K562 (cell line): Measurements from ENCODE around the gene ODAD4. TPM values are rescaled to one million over a fixed set of nuclear protein-coding genes. Genes with fewer than 3 reads are reported as not detected.
A peak's percentile ranks its signal among the peaks of the same experiment; 100 is the strongest.

ENCODE experiments used
- ARID1B ChIP-seq: fragments of 450-650 bp; IDR thresholded peaks from 2 replicates; pipeline ENCODE4 v1.6.1; 2016; ENCODE audit warnings: antibody characterized with exemption, mild to moderate bottlenecking, inconsistent platforms
- KLF16 ChIP-seq: IDR thresholded peaks from 2 replicates; pipeline ENCODE4 v1.6.1; 2016; ENCODE audit warnings: antibody characterized with exemption
- MTA3 ChIP-seq: fragments of 450-650 bp; formaldehyde crosslinking; IDR thresholded peaks from 2 replicates; pipeline ENCODE4 v1.6.1; 2017; ENCODE audit warnings: mild to moderate bottlenecking, borderline replicate concordance
- NFYB ChIP-seq: IDR thresholded peaks from 2 replicates; pipeline ENCODE4 v1.6.1; 2011; ENCODE audit warnings: mild to moderate bottlenecking, moderate library complexity; ENCODE audit not compliant: insufficient read length; ENCODE audit errors: extremely low read depth
- PHF20 ChIP-seq: fragments of 450-650 bp; IDR thresholded peaks from 2 replicates; pipeline ENCODE4 v1.6.1; 2018; ENCODE audit not compliant: partially characterized antibody
- POLR2H ChIP-seq: IDR thresholded peaks from 2 replicates; pipeline ENCODE4 v1.6.1; 2016; ENCODE audit warnings: missing genetic modification characterization, low read depth, mild to moderate bottlenecking, control low read depth, missing compliant biosample characterization, moderate library complexity
- RERE ChIP-seq: sonication (generic); formaldehyde crosslinking; IDR thresholded peaks from 2 replicates; pipeline ENCODE4 v1.8.0; 2023; ENCODE audit warnings: missing genetic modification reagents, mild to moderate bottlenecking, borderline replicate concordance
- SOX6 ChIP-seq: fragments of 450-650 bp; IDR thresholded peaks from 2 replicates; pipeline ENCODE4 v1.6.1; 2014; ENCODE audit warnings: mild to moderate bottlenecking
- TRIM24 ChIP-seq, 2 experiments: fragments of 450-650 bp; IDR thresholded peaks; 2 replicates each; pipeline ENCODE4 v1.6.1; 2016
- ZBTB26 ChIP-seq: fragments of 450-650 bp; formaldehyde crosslinking; IDR thresholded peaks from 2 replicates; pipeline ENCODE4 v1.4.0; 2022; ENCODE audit warnings: missing genetic modification characterization
- ZNF140 ChIP-seq: fragments of 250-450 bp; sonication (Bioruptor Pico); IDR thresholded peaks from 2 replicates; pipeline ENCODE4 v1.8.0; 2021; ENCODE audit warnings: moderate library complexity, mild to moderate bottlenecking, inconsistent platforms
- ZNF609 ChIP-seq: sonication (generic); formaldehyde crosslinking; IDR thresholded peaks from 2 replicates; pipeline ENCODE4 v1.8.1; 2023; ENCODE audit warnings: missing genetic modification reagents, mild to moderate bottlenecking, borderline replicate concordance
- ZNF639 ChIP-seq, 2 experiments: fragments of 200-800 bp in 1 of 2; sonication (Bioruptor generic) in 1 of 2; sonication (generic) in 1 of 2; formaldehyde crosslinking in 1 of 2; IDR thresholded peaks in 1 of 2; conservative IDR thresholded peaks in 1 of 2; 2 replicates each; pipeline versions ENCODE4 v1.5.0 to v1.6.1; 2016 to 2020; ENCODE audit warnings: missing compliant biosample characterization in 1 of 2, missing genetic modification characterization in 1 of 2, missing genetic modification reagents in 1 of 2
- polyA plus RNA-seq, 8 experiments: library from polyadenylated mRNA; depleted of rRNA in 4 of 8; stranded (reverse) in 5 of 8; unstranded in 3 of 8; fragments of >200 nt; fragmentation: Nextera tagmentation in 2 of 8; fragmentation: Illumina TruSeq in 1 of 8; extraction: Ambion mirVana in 2 of 8; extraction: Trizol in 1 of 8; gene quantifications; 2 replicates each; pipeline versions ENCODE4 v1.2.1 to v1.2.3, GENCODE V29; 2011 to 2014; ENCODE audit warnings: inconsistent platforms in 1 of 8, missing spikeins in 1 of 8
- total RNA-seq, 7 experiments: library from RNA; depleted of rRNA in 6 of 7; stranded (reverse); fragments of >200 nt in 6 of 7; fragmentation: Illumina TruSeq in 2 of 7; extraction: Trizol in 2 of 7; gene quantifications; 2 replicates each; pipeline versions ENCODE4 v1.2.1 to v1.2.3, GENCODE V29; 2011 to 2021; ENCODE audit warnings: low replicate concordance in 1 of 7

ODAD4 gene
- total and polyA plus RNA-seq, 9 of the 15 experiments (the other 6 are each of a cell fraction or from before 2014, with no cell fraction given) = 0.09 to 0.98 (median 0.51) TPM

- TF ChIP-seq RERE (CRISPR knock-in tag) (no peak), ZNF140 (no peak), NFYB (no peak), POLR2H (peak; percentile 73), ZBTB26 (0 out of 2 replicates have a peak, but pooled peaks have one; percentile 44), ZNF639 (CRISPR knock-in tag; conservative IDR thresholded peaks at IDR 0.05 in 1 of 2, IDR thresholded peaks at IDR 0.05 in 1 of 2) (peak in 1 of 2 experiments; percentile 40; a peak in 1 of 4 replicates), SOX6 (peak; percentile 67), ZNF609 (no peak), KLF16 (no peak), ARID1B (peak; percentile 48; the same call in 1 of the 2 replicates), MTA3 (peak; percentile 81; the same call in 1 of the 2 replicates), TRIM24 (IDR thresholded peaks at IDR 0.05) (0 out of 4 replicates have a peak, but pooled peaks of 1 of the 2 experiments have one; percentile 24), PHF20 (peak; percentile 78)
Observed at GRCh38 chr17:41930009-41930832, at the start of gene ODAD4 (continued).
